ENCODE data around the gene TACC2. TPM values are rescaled to one million over a fixed set of nuclear protein-coding genes. Genes with fewer than 3 reads are reported as not detected.

The TACC2 gene
- total RNA-seq, 1 experiment from 2014 or later = 5.5 TPM

DNA sequence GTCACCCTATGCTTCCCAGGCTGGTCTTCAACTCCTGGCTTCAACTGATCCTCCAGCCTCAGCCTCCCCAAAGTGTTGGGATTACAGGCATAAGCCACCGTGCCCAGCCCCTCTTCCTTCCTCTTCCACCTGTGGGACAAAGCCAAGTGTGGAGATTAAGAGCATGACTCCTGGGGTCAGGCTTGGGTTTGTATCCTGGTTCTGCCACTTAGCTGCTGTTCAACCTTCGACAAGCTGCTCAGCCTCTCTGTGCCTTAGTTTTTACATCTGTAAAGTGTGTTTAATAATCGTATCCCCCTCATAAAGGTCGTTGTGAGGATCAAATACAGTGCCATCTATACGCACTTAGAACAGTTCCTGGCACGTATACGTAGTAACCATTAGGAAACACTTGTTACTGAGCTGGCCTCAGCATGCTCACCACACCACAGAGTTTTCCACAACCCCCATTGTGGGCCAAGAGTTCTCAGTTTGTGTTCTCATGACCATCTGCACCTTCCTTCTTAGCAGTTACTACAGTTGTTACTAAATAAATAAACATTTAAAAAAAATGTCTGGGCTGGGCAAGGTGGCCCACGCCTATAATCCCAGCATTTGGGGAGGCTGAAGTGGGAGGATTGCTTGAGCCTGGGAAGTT, 141.6 kb downstream of the TACC2 start:
- in situ Hi-C loops (cut with HindIII; ENCODE audit: low sequenced_read_pairs) = no loop called here
- DNase-seq (ENCODE audit: low spot score) = no peak

- in situ Hi-C loops (cut with HindIII; ENCODE audit: low sequenced_read_pairs) = no loop called here
- DNase-seq (ENCODE audit: low spot score) = no peak
Observed at GRCh38 chr10:122132331-122132755, 143.4 kb downstream of the TACC2 start.

GRCh38 chr10:122132882-122133565, 144.1 kb downstream of the TACC2 start:
- in situ Hi-C loops (cut with HindIII; ENCODE audit: low sequenced_read_pairs) = no loop called here
- DNase-seq (ENCODE audit: low spot score) = no peak

DNA sequence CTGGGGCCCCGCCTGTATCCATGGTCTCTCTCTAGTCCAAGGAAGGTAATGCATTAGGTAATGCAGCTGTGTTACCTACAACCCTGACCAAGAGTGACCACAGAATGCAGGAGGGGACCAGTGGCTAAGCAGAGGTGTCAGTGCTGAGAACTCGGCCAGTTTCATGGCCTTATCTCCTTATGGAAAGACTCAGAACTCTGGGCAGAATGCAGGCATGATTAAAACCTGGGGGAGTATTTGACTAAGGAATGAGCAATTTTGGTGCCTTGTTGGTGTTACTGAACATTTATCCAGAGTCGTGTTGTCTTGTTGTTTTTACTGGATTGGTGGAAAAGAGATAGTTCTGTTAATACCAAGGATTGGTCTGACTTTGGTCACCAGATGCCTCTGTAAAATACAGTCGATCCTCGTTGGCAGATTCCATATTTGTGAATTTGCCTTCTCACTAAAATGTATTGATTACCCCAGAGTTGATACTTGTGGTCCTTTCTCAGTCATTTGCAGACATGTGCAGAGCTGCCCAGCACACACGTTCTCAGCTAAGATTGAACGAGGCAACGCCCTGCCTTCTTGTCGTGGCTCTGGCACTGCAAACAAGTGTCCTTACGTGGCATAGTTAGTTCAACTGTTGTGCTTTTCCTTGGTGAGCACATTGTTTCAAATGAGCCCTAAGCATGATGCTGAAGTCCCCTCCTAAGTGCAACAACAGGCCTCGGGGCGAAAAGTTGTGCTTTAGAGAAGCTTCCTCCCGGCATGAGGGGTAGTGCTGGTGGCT, 146.5 kb downstream of the TACC2 start:
- no peak for DNase-seq (ENCODE audit: low spot score)
- in situ Hi-C loops (cut with HindIII; ENCODE audit: low sequenced_read_pairs) = no loop called here

DNA sequence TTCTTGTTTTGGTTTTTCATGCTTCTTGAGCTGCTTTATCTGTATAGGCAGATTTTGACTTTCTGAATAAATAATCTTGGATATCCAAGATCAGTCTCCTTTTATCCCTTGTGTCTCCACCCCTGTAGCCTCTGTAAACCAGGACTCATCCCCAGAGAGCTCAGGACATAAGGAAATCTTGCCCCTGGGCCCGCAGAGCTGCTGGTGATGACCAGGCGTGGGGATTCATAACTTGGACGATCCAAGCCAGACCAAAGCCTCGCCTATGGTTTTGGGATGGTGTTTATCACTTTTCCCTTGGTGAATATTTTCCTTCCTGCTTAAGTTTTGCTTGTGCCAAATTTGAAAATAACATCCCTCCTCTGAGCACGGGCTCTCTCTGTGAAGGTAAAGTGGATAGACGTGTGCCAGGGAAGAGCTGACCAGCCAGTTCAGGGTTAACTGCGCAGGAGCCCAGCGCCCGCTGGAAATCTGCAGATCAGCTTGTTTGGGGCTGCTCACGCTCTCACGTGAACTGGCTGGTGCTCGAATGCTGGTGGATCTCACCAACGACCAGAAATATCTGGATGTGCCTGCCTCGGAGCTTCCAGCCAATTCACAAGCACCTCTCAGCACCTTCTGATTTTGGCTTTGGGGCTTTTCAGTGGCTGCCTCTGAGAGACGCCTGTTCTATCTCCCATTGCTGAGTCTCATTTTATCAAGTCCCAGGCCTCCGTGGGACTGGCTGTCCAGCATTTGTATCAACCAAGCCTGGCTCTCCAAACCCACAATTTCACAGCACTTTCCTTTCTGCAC, 150.1 kb downstream of the TACC2 start:
- in situ Hi-C loops (cut with HindIII; ENCODE audit: low sequenced_read_pairs) = no loop called here
- no peak for DNase-seq (ENCODE audit: low spot score)

GRCh38 chr10:122139627-122140170, 150.7 kb downstream of the TACC2 start:
- in situ Hi-C loops (cut with HindIII; ENCODE audit: low sequenced_read_pairs) = no loop called here
- no peak for DNase-seq (ENCODE audit: low spot score)

- in situ Hi-C loops (cut with HindIII; ENCODE audit: low sequenced_read_pairs) = no loop called here
- no peak for DNase-seq (ENCODE audit: low spot score)
Observed at GRCh38 chr10:122140461-122140902, 151.5 kb downstream of the TACC2 start.

- in situ Hi-C loops (cut with HindIII; ENCODE audit: low sequenced_read_pairs) = no loop called here
- no peak for DNase-seq (ENCODE audit: low spot score)
Observed at GRCh38 chr10:122140941-122141623, 152.1 kb downstream of the TACC2 start.

DNA sequence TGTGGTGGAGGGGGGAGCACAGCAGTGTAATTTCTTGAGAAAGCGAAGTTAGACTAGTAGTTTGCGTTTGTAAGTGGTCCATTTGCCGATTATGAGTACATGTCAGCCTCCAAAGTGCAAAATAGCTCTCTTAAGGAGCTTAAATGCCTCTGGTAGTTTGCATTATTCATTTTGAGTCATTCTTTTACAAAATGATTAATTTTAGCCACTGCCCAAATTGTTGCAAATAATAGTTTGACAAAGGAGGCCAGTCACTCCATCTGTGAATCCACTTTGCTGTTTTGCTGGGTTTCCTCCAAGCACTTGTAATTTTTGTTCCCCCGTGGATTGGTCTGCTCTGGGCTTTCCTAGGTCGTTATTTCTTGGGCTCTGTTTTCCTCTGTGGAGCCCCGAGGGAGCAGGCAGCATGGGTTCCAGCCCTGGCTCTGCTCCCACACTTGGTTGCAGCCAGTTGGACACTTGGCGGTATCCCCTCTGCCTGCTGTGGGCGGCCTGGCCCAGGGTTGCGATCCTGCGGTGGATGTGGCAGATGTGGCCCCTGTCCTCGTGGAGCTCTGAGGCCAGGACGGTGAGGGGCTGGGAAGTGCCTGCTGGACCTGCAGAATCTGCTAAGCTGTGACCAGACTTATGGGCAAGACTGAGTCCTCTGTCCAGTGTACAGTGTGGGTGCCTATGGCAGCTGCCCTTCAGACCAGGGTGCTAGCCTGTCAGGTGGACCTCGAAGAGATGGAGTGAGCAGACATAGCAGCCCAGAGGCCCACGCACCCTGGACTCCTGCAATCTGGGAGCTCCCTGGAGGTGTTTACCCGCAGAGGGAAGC, 153.1 kb downstream of the TACC2 start:
- DNase-seq (ENCODE audit: low spot score) = no peak
- in situ Hi-C loops (cut with HindIII; ENCODE audit: low sequenced_read_pairs) = no loop called here

DNA sequence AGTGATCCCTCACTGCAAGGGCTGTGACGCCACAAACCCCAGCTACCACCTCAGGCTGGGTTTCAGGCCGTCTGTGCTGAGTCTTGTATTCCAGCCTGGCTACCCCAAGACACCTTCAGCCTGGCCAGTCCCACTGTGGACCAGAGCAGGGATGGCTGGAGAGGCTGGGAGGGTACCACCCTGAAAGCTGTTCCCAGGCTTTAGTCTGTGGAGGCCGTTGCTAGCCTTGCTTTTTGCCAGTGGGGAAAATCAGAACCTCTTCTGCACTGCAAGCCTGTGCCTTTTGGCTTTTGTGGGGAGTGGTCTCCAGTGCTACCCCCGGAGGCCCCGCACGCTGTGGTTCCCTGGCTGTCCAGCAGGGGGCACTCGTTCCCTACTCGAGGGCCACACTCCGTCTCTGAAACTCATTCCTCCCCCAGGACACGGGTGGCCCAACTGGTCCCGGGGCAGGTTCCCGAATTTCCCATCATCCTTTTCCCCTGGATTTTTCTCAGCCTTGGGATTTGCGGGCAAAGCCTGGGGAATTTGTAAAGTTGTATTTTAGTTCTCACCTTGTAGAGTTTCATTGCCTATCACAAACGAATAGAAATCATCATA, 153.8 kb downstream of the TACC2 start:
- no peak for DNase-seq (ENCODE audit: low spot score)
- in situ Hi-C loops (cut with HindIII; ENCODE audit: low sequenced_read_pairs) = no loop called here

DNA sequence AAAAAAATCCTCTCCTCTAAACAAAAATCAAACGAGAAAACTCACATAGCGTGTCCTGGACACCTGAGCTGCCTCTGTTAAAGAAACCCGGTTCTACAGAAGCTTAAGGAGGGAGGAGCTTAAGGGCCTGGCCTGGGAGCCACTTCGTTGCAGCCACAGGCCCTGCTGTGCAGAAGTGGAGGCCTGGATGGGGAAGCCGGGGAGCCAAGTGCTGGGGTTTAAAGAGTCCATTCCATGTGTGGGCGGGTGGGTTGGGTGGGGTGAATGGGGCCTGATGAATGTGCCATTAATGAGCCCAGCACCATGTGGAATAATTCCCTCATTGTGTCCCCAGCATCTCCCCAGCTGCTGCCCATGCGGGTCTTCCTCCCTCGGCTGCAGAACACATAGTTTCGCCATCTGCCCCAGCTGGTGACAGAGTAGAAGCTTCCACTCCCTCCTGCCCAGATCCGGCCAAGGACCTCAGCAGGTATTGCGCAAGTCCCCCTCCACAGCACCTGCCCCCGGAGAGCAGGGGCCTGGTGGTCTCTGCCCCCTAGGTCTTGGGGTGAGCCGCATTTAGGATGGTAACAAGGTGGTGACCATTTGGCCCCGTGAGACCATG, 154.4 kb downstream of the TACC2 start:
- in situ Hi-C loops (cut with HindIII; ENCODE audit: low sequenced_read_pairs) = no loop called here
- no peak for DNase-seq (ENCODE audit: low spot score)

- in situ Hi-C loops (cut with HindIII; ENCODE audit: low sequenced_read_pairs) = no loop called here
- DNase-seq (ENCODE audit: low spot score) = no peak
Observed at GRCh38 chr10:122144199-122144598, 155.2 kb downstream of the TACC2 start.

DNA sequence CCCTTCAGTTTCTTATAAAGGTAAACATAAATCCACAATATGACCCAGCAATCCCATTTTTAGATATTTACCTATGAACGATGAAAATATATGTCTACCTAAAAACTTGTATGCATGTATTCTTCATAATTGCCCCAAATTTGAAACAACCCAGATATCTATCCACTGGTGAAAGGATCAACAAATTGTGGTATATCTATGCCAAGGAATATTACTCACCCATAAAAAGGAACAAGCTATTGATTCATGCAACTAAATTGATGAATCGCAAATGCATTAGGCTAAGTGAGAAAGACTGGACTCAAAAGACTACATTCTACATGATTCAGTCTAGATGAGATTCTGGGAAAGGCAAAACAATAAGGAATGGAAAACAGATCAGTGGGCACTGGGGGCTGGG, 156.2 kb downstream of the TACC2 start:
- in situ Hi-C loops (cut with HindIII; ENCODE audit: low sequenced_read_pairs) = no loop called here
- no peak for DNase-seq (ENCODE audit: low spot score)

GRCh38 chr10:122147663-122148062, 158.7 kb downstream of the TACC2 start:
- DNase-seq (ENCODE audit: low spot score) = no peak
- in situ Hi-C loops (cut with HindIII; ENCODE audit: low sequenced_read_pairs) = no loop called here

DNA sequence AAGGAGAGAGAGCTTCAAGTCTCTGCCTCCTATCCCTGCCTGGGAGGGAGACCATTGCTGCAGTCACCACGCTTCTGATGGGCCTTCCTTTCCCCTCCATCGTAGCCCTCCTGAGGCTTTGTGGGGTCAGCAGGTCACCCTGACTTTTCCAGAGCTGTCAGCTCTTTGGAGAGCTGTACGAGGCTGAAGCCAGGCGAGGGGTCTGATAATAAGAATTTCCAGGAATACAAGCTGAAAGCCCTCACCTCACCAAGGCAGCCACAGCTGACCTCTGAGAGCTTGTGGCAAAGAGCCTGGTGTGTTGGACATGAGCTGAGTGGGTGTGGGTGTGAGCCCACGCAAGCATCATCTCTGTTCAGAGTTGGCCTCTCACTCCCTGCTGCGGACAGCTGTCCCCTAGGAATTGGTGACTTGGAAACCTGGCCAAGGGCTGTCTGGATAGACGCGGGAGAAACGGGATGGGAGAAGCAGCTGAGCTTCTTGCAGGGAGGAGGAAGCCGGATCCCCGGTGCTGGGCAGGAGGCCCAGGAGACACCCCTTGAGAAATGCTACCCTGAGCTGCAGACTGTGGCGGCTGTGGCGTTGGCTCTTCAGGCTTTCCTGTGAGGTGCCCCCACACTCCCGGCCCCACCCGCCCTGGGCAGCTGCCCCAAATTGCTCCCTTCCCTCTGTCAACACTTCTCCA, 160.1 kb downstream of the TACC2 start:
- DNase-seq (ENCODE audit: low spot score) = no peak
- in situ Hi-C loops (cut with HindIII; ENCODE audit: low sequenced_read_pairs) = no loop called here
